Neuronal stem cell (in vitro differentiated cells): ENCODE data around the gene FYB2.
A peak's percentile ranks its signal among the peaks of the same experiment; 100 is the strongest.

Source experiments
- DNase-seq: peaks from one replicate; pipeline ENCODE4 v3.0.0-alpha.2; 2013; ENCODE audit warnings: low spot score
- H2AFZ ChIP-seq: one replicate; pipeline ENCODE4 v1.6.1; 2013; ENCODE audit warnings: mild to moderate bottlenecking, low read length, inconsistent platforms
- H2AK5ac ChIP-seq: 2 replicates; pipeline ENCODE4 v1.6.1; 2013; ENCODE audit warnings: low read depth, mild to moderate bottlenecking, inconsistent platforms, low read length, moderate library complexity, mixed read lengths
- H2BK120ac ChIP-seq: 2 replicates; pipeline ENCODE4 v1.6.1; 2013; ENCODE audit warnings: low read depth, mild to moderate bottlenecking, inconsistent platforms, low read length, moderate library complexity, mixed read lengths
- H2BK12ac ChIP-seq: one replicate; pipeline ENCODE4 v1.6.1; 2013; ENCODE audit warnings: low read length, inconsistent platforms
- H2BK15ac ChIP-seq: 2 replicates; pipeline ENCODE4 v1.6.1; 2013; ENCODE audit warnings: mild to moderate bottlenecking, low read length, inconsistent platforms, mixed read lengths
- H2BK5ac ChIP-seq: one replicate; pipeline ENCODE4 v1.6.1; 2013; ENCODE audit warnings: inconsistent platforms, mild to moderate bottlenecking, low read length, moderate library complexity
- H3K14ac ChIP-seq: one replicate; pipeline ENCODE4 v1.6.1; 2013; ENCODE audit warnings: low read length, inconsistent platforms
- H3K18ac ChIP-seq: 2 replicates; pipeline ENCODE4 v1.6.1; 2013; ENCODE audit warnings: low read length, inconsistent platforms
- H3K23ac ChIP-seq: 2 replicates; pipeline ENCODE4 v1.6.1; 2013; ENCODE audit warnings: low read depth, mild to moderate bottlenecking, mixed read lengths, low read length, inconsistent platforms; ENCODE audit not compliant: poor library complexity
- H3K27ac ChIP-seq: replicated peaks from 3 replicates; pipeline ENCODE4 v1.5.1; 2013; ENCODE audit warnings: low read length, inconsistent platforms
- H3K27me3 ChIP-seq, 3 experiments: 2 replicates each; pipeline ENCODE4 v1.6.1; 2013; ENCODE audit warnings: low read length in 3 of 3, mild to moderate bottlenecking in 2 of 3, inconsistent platforms in 1 of 3, low read depth in 1 of 3, mixed read lengths in 1 of 3, moderate library complexity in 1 of 3; ENCODE audit not compliant: control insufficient read depth in 3 of 3, insufficient read depth in 3 of 3
- H3K36me3 ChIP-seq, 2 donors: replicated peaks in 1 of 2; 2 replicates each; pipeline ENCODE4 v1.6.1; 2013; ENCODE audit warnings: low read length in 2 of 2; ENCODE audit not compliant: control insufficient read depth in 2 of 2, insufficient read depth in 2 of 2
- H3K4ac ChIP-seq: 2 replicates; pipeline ENCODE4 v1.6.1; 2013; ENCODE audit warnings: inconsistent platforms, mild to moderate bottlenecking, low read length, moderate library complexity
- H3K4me1 ChIP-seq, 2 donors: 1 replicate in 1 of 2; 2 replicates in 1 of 2; pipeline ENCODE4 v1.6.1; 2013; ENCODE audit warnings: low read length in 2 of 2, low read depth in 1 of 2; ENCODE audit not compliant: control insufficient read depth in 2 of 2, insufficient read depth in 1 of 2
- H3K4me2 ChIP-seq: one replicate; pipeline ENCODE4 v1.6.1; 2013; ENCODE audit warnings: mild to moderate bottlenecking, low read length, inconsistent platforms; ENCODE audit not compliant: insufficient read depth, poor library complexity, severe bottlenecking
- H3K4me3 ChIP-seq, 2 donors: 2 replicates each; pipeline ENCODE4 v1.5.1; 2013; ENCODE audit warnings: low read length in 2 of 2, mild to moderate bottlenecking in 2 of 2, inconsistent platforms in 1 of 2, moderate library complexity in 1 of 2
- H3K79me1 ChIP-seq: one replicate; pipeline ENCODE4 v1.6.1; 2013; ENCODE audit warnings: low read depth, mild to moderate bottlenecking, inconsistent platforms, low read length, moderate library complexity
- H3K9ac ChIP-seq: one replicate; pipeline ENCODE4 v1.6.1; 2013; ENCODE audit warnings: mild to moderate bottlenecking, low read depth, low read length, inconsistent platforms; ENCODE audit not compliant: poor library complexity
- H3K9me3 ChIP-seq, 2 donors: replicated peaks in 1 of 2; 2 replicates each; pipeline versions ENCODE3 to v1.6.1; 2013; ENCODE audit warnings: low read length in 2 of 2, mild to moderate bottlenecking in 2 of 2, inconsistent platforms in 1 of 2, low read depth in 1 of 2, mixed read lengths in 1 of 2, moderate library complexity in 1 of 2; ENCODE audit not compliant: control insufficient read depth in 2 of 2, insufficient read depth in 1 of 2
- H4K8ac ChIP-seq: one replicate; pipeline ENCODE4 v1.6.1; 2013; ENCODE audit warnings: low read depth, mild to moderate bottlenecking, inconsistent platforms, low read length, moderate library complexity
- H4K91ac ChIP-seq: one replicate; pipeline ENCODE4 v1.6.1; 2013; ENCODE audit warnings: low read length, low read depth, mild to moderate bottlenecking, inconsistent platforms; ENCODE audit not compliant: poor library complexity
- WGBS, 2 donors: extraction: QIAGEN DNeasy Blood & Tissue Kit; methylation state at CpG; one replicate each; pipeline ENCODE4 v1.1.7; 2013; ENCODE audit warnings: missing lambda C conversion rate in 2 of 2, mixed read lengths in 1 of 2; ENCODE audit not compliant: insufficient read length in 2 of 2, insufficient replicate concordance in 1 of 2; ENCODE audit errors: extremely low coverage in 2 of 2; 5-methylcytosine and 5-hydroxymethylcytosine counted together

Gene FYB2

DNA sequence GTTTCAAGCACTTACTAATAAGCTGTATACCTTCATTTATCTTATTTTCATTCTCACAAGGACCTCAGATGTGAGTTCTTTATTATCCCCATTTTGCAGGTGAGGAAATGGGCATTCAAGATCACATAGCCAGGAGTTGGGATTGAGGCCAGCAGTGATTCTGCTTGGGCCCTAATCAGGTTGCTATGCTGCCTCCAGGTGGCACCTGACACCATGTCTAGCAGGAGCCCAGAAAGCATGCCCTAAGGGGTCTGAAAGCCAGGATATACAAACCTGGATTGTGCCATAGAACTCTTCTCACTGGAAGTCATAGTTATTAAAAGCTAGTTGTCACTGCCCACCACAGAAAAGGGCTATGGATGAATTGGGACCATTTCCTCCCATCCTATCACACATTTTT lies 61.1 kb downstream of the FYB2 start:
- Histone ChIP-seq H4K8ac (no peak overlapping the region), H2AFZ (no peak overlapping the region), H3K4ac (no peak overlapping the region), H3K9ac (no peak overlapping the region), H2BK12ac (no peak overlapping the region), H3K36me3 (no peaks in the 10 kb centered on the region), H2BK15ac (no peak overlapping the region), H3K23ac (no peak overlapping the region), H3K9me3 (no peaks in the 10 kb centered on the region), H3K27ac (no peak overlapping the region), H2BK120ac (no peak overlapping the region), H3K79me1 (no peaks in the 10 kb centered on the region), H3K4me3 (no peak overlapping the region), H4K91ac (no peak overlapping the region), H3K4me2 (no peak overlapping the region), H2BK5ac (no peak overlapping the region), H3K18ac (no peak overlapping the region), H3K27me3 (peaks cover 0 to 12% (median 0%) of the 10 kb centered on the region in 3 experiments), H3K14ac (no peak overlapping the region), H2AK5ac (no peak overlapping the region), H3K4me1 (no peaks in the 10 kb centered on the region)
- peak; percentile 24 for DNase-seq

DNA sequence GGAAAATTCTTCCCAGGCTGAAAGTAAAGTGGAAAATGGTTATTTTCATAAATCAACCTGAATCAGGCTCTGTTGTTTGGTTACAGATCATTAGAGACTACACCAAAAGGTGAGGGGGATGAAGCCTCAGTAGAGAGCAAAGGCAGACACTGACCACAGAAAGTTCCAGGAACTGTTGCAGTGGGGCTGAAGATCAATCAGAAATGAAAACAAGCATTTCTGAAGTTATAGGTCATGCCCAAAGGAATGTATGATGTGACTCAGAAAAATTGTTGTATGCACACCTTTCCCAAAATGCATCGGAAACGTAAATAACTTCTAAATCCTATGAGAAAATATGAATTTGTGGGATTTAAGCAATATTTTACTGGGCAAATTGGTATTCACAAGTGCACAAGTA lies 63.3 kb downstream of the FYB2 start:
- Histone ChIP-seq H2AFZ (no peak overlapping the region), H2BK5ac (no peak overlapping the region), H3K14ac (no peak overlapping the region), H3K27ac (no peak overlapping the region), H3K4ac (no peak overlapping the region), H3K9ac (no peak overlapping the region), H4K8ac (no peak overlapping the region), H2AK5ac (no peak overlapping the region), H3K23ac (no peak overlapping the region), H3K9me3 (no peaks in the 10 kb centered on the region), H3K4me3 (no peak overlapping the region), H3K4me1 (no peaks in the 10 kb centered on the region), H3K36me3 (no peaks in the 10 kb centered on the region), H4K91ac (no peak overlapping the region), H2BK15ac (no peak overlapping the region), H3K18ac (no peak overlapping the region), H3K4me2 (no peak overlapping the region), H2BK120ac (no peak overlapping the region), H3K79me1 (no peaks in the 10 kb centered on the region), H2BK12ac (no peak overlapping the region), H3K27me3 (peaks cover 0 to 16% (median 0%) of the 10 kb centered on the region in 3 experiments)
- no peak for DNase-seq
- no CpG with 5 or more reads among the region's 2 CpGs for WGBS, 2 donors

DNA sequence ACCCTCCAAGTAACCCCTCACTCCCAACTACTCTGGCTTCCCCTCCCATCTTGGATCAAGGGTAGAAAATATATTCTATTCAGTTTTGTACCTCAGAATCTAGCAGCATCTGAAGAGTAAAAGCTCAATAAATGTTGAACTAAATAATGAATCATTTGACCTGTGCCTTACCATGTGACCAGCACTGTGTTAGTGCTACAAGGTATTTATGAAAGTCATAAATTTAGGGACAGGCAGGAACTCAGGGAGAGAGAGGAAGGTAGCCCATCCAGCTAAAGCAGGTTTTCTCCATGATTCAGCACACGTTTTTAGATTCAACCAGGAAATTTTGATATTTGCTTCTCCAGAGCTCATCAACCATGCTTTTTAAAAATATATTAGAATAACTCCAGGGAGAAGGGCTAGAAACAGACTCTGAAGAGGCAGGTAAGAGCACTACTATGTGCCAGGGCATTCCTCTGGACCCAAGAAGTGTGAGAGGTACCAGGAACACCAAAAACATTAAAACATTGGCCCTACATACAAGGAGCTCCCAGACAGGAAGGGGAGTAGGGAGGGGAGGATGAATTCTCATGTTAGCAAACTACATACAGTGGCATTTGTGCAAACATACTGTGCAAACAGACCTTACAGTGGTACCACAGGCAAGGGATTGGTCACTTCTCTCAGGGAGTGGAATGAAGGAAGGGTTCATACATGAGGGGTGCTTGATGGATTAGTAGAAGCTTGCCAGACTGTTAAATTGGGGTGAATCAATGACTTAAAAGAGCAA lies 64.3 kb downstream of the FYB2 start:
- no CpG with 5 or more reads among the region's 1 CpG for WGBS, 2 donors
- no peak overlapping the region for H2BK15ac ChIP-seq
- no peak overlapping the region for H3K9ac ChIP-seq
- H2BK120ac ChIP-seq = no peak overlapping the region
- H3K23ac ChIP-seq = no peak overlapping the region
- DNase-seq = no peak
- no peak overlapping the region for H3K18ac ChIP-seq
- no peak overlapping the region for H2AK5ac ChIP-seq
- H3K14ac ChIP-seq = no peak overlapping the region
- no peak overlapping the region for H4K8ac ChIP-seq
- no peak overlapping the region for H3K4me2 ChIP-seq
- no peak overlapping the region for H2BK12ac ChIP-seq
- no peak overlapping the region for H3K4me3 ChIP-seq
- H4K91ac ChIP-seq = no peak overlapping the region
- no peaks in the 10 kb centered on the region for H3K9me3 ChIP-seq
- peaks cover 0 to 16% (median 0%) of the 10 kb centered on the region in 3 experiments for H3K27me3 ChIP-seq
- H3K27ac ChIP-seq = no peak overlapping the region
- H3K4me1 ChIP-seq = no peaks in the 10 kb centered on the region
- H3K4ac ChIP-seq = no peak overlapping the region
- no peaks in the 10 kb centered on the region for H3K79me1 ChIP-seq
- no peak overlapping the region for H2BK5ac ChIP-seq
- no peaks in the 10 kb centered on the region for H3K36me3 ChIP-seq
- no peak overlapping the region for H2AFZ ChIP-seq

DNA sequence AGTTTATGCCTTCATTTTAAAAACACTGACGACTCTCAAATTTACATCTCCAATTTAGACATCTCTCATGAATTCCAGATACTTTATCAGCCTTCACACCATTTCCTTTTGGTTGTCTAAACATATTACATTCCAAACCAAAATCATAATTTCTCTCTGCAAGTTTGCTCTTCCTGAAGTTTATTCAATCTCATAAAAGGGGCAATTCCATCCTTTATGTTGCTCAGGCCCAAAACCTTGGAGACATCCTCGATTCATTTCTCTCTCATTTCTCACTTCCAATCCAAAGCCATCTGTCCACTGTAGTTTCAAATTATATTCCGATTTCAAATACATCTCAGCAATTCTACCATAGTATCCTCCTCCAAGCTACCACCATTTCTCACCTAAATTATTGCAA lies 74.0 kb downstream of the FYB2 start:
- DNase-seq = no peak
- no peak overlapping the region for H2BK5ac ChIP-seq
- no peak overlapping the region for H2AK5ac ChIP-seq
- no peak overlapping the region for H4K91ac ChIP-seq
- H3K4me2 ChIP-seq = no peak overlapping the region
- no peak overlapping the region for H3K4ac ChIP-seq
- H2BK12ac ChIP-seq = no peak overlapping the region
- no peaks in the 10 kb centered on the region for H3K36me3 ChIP-seq
- whole genome bisulfite sequencing, 2 donors = 100% methylated on average over 1 of the region's 3 CpGs
- no peaks in the 10 kb centered on the region for H3K9me3 ChIP-seq
- H3K79me1 ChIP-seq = no peaks in the 10 kb centered on the region
- H3K18ac ChIP-seq = no peak overlapping the region
- no peak overlapping the region for H2BK15ac ChIP-seq
- no peak overlapping the region for H2BK120ac ChIP-seq
- no peak overlapping the region for H3K4me3 ChIP-seq
- H3K14ac ChIP-seq = no peak overlapping the region
- no peak overlapping the region for H3K9ac ChIP-seq
- no peaks in the 10 kb centered on the region for H3K4me1 ChIP-seq
- no peak overlapping the region for H2AFZ ChIP-seq
- no peak overlapping the region for H4K8ac ChIP-seq
- H3K27me3 ChIP-seq = peaks cover 0 to 4% (median 0%) of the 10 kb centered on the region in 3 experiments
- no peak overlapping the region for H3K23ac ChIP-seq
- no peak overlapping the region for H3K27ac ChIP-seq
